Measurements from ENCODE around the gene CCDC40.

- no peak for TF ChIP-seq POLR2A (IDR thresholded peaks at IDR 0.05)
- TF ChIP-seq CTCF (IDR thresholded peaks at IDR 0.05), result no peak
- no peak for TF ChIP-seq POLR2AphosphoS5 (IDR thresholded peaks at IDR 0.05)
Measured at GRCh38 chr17:80097127-80097621, 60.7 kb downstream of the CCDC40 start.
